ENCODE measurements around the gene DDX41. TPM values are rescaled to one million over a fixed set of nuclear protein-coding genes. Genes with fewer than 3 reads are reported as not detected.
A peak's percentile ranks its signal among the peaks of the same experiment; 100 is the strongest.

The DDX41 gene
- polyA plus RNA-seq, 3 donors: 97.3 to 111 (median 103) TPM

GRCh38 chr5:177501874-177502678 lies 14.7 kb downstream of the DDX41 start:
- DNase-seq: no peak

- DNase-seq: peak; percentile 83
These were observed 15.9 kb downstream of the DDX41 start for GRCh38 chr5:177500685-177501522.

- DNase-seq: no peak
These were observed 16.9 kb downstream of the DDX41 start for GRCh38 chr5:177499842-177500241.

DNA sequence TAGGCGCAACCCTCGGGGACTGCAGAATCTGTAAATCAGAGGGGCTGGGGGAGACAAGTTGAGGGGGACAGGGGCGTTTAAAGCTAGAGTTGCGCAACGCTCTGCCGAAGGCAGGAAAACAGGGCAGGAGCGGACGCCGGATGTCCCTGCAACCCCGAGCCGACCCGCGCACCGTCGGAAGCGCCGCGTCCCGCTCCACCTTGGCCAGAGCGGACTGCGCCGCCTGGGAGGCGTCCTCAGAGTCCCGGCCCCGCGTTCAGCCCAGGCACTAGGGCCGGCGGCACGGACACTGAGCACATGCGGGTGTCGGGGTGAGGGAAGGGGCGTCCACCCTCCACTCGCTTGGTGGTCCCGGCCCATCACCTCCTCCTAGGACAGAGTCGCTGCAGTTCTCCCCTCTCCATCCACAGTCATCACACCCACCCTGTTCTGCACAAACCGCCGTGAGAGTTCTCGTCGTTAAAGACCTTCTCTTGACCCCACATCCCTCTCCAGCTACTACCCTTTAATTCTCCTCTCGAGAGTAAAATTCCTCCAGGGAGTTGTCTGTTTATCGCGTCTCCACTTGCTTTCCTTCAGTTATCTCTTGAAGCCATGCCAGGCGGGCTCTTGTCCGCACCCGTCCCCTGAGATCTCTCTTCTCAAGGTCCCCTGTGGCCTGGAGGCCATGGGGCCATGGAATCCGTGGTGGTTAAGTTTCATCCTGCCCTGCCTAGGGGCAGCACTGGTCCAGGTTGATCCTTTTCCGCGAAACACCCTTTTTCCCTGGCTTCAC lies 18.6 kb downstream of the DDX41 start:
- peak; percentile 33 for DNase-seq

- peak; percentile 97 for DNase-seq
These were observed 19.3 kb downstream of the DDX41 start, which contains the start of gene PDLIM7 for GRCh38 chr5:177497292-177498012. Gene PDLIM7 (minus strand): TSS chr5:177497604. CDS start chr5:177496512, 1,092 bp downstream.

- DNase-seq: peak; percentile 90
These were observed 20.0 kb downstream of the DDX41 start for GRCh38 chr5:177496727-177497291.

DNA sequence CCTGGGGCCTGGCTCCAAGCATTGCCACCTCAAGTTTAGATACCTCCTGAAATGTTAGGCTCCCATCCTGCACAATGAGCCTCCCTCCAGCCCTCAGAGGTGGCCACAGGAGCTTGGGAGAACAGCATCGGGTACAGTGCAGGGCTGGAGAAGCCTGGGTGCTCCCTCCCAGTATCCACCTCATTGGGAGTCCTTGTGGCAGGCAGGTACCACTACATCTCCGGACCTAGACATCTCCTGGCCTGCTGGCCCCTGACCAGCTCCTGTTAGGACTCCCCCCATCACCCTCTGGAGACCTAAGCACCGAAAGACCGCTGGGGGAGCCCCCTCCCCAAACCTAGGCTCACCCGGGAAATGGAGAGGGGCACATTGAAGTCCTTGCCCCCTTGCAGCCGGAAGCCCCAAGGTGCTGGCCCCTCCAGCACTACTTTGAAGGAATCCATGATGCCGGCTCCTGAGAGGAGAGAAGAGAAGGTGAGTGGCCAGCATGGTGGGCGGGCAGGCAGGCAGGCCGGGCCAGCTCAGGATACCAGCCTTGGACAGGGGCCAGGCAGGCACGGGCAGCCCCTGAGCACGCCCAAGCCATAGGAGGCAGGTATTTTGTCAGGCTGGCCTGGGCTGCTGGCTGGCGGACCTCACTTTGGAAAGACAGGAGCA lies 20.6 kb downstream of the DDX41 start:
- DNase-seq: no peak

GRCh38 chr5:177495243-177496060 lies 21.3 kb downstream of the DDX41 start:
- peak; percentile 78 for DNase-seq

- DNase-seq: no peak
These were observed 22.2 kb downstream of the DDX41 start for GRCh38 chr5:177494346-177495195.

DNA sequence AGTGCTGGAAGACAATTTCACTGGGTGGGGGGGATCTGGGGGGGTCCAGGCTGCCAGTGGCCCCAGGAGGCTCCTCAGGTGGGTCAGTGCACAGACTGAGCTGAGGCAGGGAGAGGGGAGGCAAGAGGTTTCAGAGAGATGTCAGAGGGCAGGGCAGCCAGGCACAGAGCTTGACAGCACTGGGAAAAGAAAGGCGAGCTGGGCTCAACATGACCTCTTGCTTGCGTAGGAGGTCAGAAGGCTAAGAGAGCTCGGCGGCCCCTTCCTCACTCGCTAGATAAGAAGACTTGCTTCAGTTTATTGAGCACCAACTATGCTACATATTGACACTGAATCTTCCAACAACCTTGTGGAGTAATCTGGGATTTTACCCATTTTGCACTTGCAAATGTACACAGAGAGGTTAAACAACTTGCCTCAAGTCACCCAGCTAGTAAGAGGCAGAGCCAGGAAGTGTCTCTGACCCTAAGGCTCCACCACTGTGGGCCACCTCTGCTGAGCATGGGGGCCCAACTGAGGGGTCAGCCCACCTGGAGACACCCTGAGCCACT lies 22.9 kb downstream of the DDX41 start:
- DNase-seq: no peak

GRCh38 chr5:177492841-177493240 lies 23.9 kb downstream of the DDX41 start:
- no peak for DNase-seq

DNA sequence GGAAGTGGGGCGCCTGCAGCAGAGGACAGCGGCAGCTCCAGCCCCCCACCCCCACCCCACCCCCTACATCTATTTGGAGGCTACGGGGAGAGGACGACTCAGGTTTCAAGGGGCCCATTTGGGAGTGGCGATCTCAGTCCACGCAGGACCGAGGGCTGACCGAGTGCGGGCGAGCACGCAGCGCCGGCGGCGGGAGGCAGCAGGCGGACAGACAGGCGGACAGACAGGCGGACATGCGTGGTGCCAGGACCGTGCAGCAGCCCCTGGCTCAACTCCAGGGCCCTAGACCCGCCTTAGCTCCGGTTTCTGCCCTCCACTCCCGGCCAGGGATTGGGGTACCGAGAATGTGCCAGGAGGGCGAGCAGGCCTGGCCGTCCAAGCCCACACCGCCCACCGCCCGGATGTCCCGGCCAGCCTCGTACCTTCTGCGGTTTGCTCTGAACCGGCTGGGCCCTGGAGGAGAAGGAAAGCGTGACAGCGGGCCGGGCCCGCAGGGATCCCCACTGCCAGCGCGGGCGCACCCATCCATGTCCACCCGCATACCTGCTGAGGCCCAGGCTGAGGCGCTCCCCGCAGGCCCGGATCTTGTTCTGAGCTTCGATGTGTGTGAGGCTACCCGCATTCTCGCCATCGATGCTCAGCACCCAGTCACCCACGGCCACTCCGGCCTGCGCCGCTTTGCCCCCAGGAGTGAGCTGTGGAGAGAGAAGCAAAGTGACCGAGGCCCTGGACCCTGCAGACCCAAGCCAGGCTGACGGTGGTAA lies 24.6 kb downstream of the DDX41 start:
- DNase-seq: no peak

DNA sequence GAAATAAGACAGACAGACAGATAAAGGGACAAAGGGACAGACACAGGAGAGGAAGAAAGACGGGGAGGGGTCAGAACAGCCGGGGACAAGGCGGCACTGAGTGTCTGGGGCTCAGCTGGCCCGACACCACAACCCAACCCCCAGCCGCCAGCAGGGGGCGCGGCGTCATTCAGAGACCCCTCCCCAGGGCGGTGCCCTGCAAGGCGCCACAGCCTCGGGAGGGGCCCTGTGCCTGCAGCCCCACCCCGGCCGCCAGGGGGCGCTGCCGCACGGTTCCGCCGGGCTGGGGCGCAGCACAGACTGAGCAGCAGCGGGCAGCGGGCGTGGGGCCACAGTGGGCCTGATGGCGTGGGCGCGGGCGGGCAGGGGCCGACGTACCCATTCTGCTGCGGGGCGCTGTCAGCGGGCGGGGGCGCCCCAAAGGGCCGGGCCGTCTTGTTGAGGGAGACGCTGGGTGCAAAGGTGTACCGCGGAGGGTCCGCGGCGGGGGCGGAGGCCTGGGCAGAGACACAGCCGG lies 25.3 kb downstream of the DDX41 start:
- DNase-seq: no peak

DNA sequence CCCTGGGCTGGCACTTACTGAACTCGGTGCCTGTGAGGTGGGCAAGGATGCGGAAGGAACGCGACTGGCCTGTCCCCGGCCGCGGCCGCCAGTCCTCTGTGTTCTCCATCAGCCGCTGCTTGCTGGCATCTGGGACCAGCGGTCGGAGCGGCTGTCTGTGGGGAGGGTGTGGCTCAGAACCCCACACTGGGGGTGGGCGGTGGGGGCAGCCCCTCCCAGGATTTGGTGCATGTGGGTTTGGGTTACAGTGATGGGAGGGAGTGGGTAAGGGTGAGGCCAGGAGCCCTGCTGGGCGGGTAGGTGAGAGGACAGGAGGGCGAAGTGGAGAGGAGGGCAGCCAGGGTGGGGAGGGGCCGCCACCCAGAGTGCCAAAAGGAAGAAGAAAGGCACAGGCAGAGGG lies 25.8 kb downstream of the DDX41 start:
- no peak for DNase-seq

DNA sequence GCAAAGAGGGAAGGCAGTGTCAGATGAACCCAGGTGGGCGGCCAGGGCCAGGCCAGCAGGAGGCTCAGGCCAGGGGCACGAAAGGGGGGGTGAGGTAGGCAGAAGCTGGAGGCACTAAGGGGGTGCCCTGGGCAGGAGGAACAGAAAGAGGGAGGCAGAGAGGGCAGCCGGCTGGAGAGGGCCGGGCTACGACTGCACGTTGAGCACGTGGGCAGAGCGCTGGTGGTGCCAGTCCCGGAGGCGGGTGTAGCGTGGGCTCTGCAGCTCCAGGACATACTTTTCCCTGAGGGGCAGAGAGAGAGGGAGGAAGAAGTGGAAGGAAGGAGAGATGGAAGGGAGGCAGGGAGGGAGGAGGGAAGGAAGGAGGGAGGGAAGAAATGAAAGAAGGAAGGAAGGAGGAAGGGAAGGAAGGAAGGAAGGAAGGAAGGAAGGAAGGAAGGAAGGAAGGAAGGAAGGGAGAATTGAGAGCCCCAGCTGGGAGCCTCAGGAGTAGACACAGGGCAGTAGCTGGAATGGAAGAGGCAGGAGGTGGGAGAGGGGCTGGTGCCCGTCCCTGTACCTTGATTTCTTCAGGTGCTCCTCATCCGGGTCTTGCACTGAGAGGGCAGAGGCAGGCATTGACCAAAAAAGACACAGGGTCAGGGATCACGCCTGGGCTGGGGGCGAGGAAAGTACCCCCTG lies 26.3 kb downstream of the DDX41 start:
- DNase-seq: no peak

- no peak for DNase-seq
These were observed 27.5 kb downstream of the DDX41 start for GRCh38 chr5:177489119-177489716.
